ENCODE measurements around the gene RCBTB2. TPM values are rescaled to one million over a fixed set of nuclear protein-coding genes. Genes with fewer than 3 reads are reported as not detected.

Gene RCBTB2
- total and polyA plus RNA-seq, 7 experiments from 2014 or later, result 7.6 to 19.7 (median 11.5) TPM

DNA sequence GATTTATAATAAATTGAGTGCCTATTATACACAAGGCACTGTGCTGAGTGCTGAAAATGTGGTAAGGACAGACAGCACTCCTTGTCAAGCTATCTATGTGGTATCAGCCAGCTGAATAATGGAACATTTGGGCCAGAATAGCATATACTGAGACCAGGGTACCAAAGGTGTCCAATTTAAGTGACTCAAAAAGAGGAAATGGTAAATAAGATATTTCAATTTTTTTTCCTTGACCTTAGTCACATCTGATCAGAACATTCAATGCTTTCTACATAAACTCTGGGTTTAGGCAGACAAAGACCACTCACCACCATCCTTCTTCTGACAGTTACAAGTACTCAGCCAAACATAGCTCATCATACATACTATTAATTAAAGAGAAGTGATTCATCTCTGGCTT is 43.2 kb downstream of the RCBTB2 start:
- POLR2A ChIA-PET, result interaction anchor here (0.5 to 2.5 kb wide), 5 partner anchors 18 to 82 kb away, joined by 3 to 16 read pairs (median 3); partner anchors contain the start of gene RCBTB2
- H3K27ac ChIP-seq (ENCODE audit: low read depth, low read length), result peak overlapping the region; percentile 5
- H3K27me3 ChIP-seq (ENCODE audit: control insufficient read depth in 2 of 2, insufficient read depth in 2 of 2, low read length in 2 of 2), result no peaks in the 10 kb centered on the region
- peaks cover 56 to 65% of the 10 kb centered on the region in 2 donors for H3K4me1 ChIP-seq (ENCODE audit: control insufficient read depth in 2 of 2, insufficient read depth in 2 of 2, low read length in 2 of 2)
- peak overlapping the region; percentile 73 for H3K4me3 ChIP-seq (ENCODE audit: low read length)
- DNase-seq (no peak), ATAC-seq (no peak)
- peaks cover 0 to 7% (median 0%) of the 10 kb centered on the region in 11 donors for H3K9me3 Mint-ChIP-seq
- H3K4me1 Mint-ChIP-seq, result peaks cover 20 to 58% (median 27%) of the 10 kb centered on the region in 7 donors
- H3K27ac Mint-ChIP-seq, result peak overlapping the region in 3 of 9 donors; percentile 21 to 86 (median 52)
- H3K36me3 Mint-ChIP-seq, result peaks cover 0 to 36% (median 19%) of the 10 kb centered on the region in 5 donors
- CTCF ChIA-PET, result no interaction called here
- H3K27me3 Mint-ChIP-seq, result no peaks in the 10 kb centered on the region
- no peaks in the 10 kb centered on the region for H3K9me3 ChIP-seq (ENCODE audit: control insufficient read depth in 2 of 3, low read length in 3 of 3)
- H3K4me3 Mint-ChIP-seq, result peak overlapping the region in 2 of 10 donors; percentile 24 to 38
- H3K36me3 ChIP-seq (ENCODE audit: control insufficient read depth in 2 of 3, insufficient read depth in 3 of 3, low read length in 3 of 3), result no peaks in the 10 kb centered on the region
- intact Hi-C loops (cut with micrococcal nuclease), result loop anchor here (2.0 to 10.0 kb wide), 4 partner anchors 41 to 455 kb away; partner anchors contain the start of genes NUDT15 (in 1 of the 2) and RB1 (in 1 of the 2)

DNA sequence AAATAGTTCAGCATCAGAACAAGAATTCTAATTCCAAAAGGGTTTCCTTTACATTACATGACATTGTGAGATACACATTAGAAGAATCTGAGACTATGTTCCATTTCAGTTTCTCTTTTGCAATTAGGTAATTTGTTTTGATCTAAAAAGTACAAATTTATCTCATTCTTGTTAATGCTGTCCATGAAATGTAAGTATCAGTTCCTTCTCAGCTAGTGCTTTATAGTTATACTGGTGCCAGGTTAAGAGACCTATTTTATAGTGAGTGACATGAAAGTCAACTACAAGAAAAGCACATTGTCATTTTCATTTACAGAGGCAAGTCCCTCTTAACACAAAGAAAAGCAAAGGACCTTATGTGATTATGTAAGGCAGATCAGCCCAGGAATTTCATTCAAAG is 43.9 kb downstream of the RCBTB2 start:
- no peak for DNase-seq
- Histone ChIP-seq H3K27ac (ENCODE audit: low read depth, low read length) (peak overlapping the region; percentile 35), H3K27me3 (ENCODE audit: control insufficient read depth in 2 of 2, insufficient read depth in 2 of 2, low read length in 2 of 2) (no peaks in the 10 kb centered on the region), H3K4me1 (ENCODE audit: control insufficient read depth in 2 of 2, insufficient read depth in 2 of 2, low read length in 2 of 2) (peaks cover 53 to 59% of the 10 kb centered on the region in 2 donors), H3K9me3 (ENCODE audit: control insufficient read depth in 2 of 3, low read length in 3 of 3) (no peaks in the 10 kb centered on the region), H3K4me3 (ENCODE audit: low read length) (no peak overlapping the region), H3K36me3 (ENCODE audit: control insufficient read depth in 2 of 3, insufficient read depth in 3 of 3, low read length in 3 of 3) (no peaks in the 10 kb centered on the region)
- POLR2A ChIA-PET, result interaction anchor here (0.5 to 2.5 kb wide), 5 partner anchors 18 to 91 kb away, joined by 3 to 16 read pairs (median 4); partner anchors contain the start of gene RCBTB2
- H3K27ac Mint-ChIP-seq, result peak overlapping the region in 5 of 9 donors; percentile 60 to 86 (median 76)
- H3K9me3 Mint-ChIP-seq, result peaks cover 0 to 7% (median 0%) of the 10 kb centered on the region in 11 donors
- H3K27me3 Mint-ChIP-seq, result no peaks in the 10 kb centered on the region
- peak overlapping the region in 8 of 10 donors; percentile 37 to 77 (median 62) for H3K4me3 Mint-ChIP-seq
- intact Hi-C loops (cut with micrococcal nuclease), result loop anchor here in 1 of 2 donors (5.0 kb wide), 1 partner anchor 278 kb away; no protein-coding TSS in a partner anchor
- CTCF ChIA-PET, result no interaction called here
- ATAC-seq, result no peak
- peaks cover 19 to 59% (median 28%) of the 10 kb centered on the region in 7 donors for H3K4me1 Mint-ChIP-seq
- peaks cover 0 to 36% (median 19%) of the 10 kb centered on the region in 5 donors for H3K36me3 Mint-ChIP-seq

DNA sequence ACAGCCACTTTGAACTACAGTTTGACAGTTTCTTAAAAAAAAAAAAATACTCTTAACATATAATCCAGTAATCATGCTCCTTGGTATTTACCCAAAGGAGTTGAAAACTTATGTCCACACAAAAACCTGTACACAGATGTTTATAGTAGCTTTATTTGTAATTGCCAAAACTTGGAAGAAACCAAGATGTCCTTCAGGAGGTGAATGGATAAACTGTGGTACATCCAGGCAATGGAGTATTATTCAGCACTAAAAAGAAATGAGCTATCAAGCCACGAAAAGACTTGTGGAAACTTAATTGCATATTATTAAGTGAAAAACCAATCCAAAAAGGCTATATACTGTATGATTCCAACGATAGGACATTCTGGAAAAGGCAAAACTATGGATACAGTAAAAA is 44.9 kb downstream of the RCBTB2 start:
- ATAC-seq (no peak), DNase-seq (no peak)
- Histone ChIP-seq H3K4me3 (ENCODE audit: low read length) (peak overlapping the region; percentile 0), H3K27ac (ENCODE audit: low read depth, low read length) (no peak overlapping the region), H3K36me3 (ENCODE audit: control insufficient read depth in 2 of 3, insufficient read depth in 3 of 3, low read length in 3 of 3) (no peaks in the 10 kb centered on the region), H3K27me3 (ENCODE audit: control insufficient read depth in 2 of 2, insufficient read depth in 2 of 2, low read length in 2 of 2) (no peaks in the 10 kb centered on the region), H3K9me3 (ENCODE audit: control insufficient read depth in 2 of 3, low read length in 3 of 3) (no peaks in the 10 kb centered on the region), H3K4me1 (ENCODE audit: control insufficient read depth in 2 of 2, insufficient read depth in 2 of 2, low read length in 2 of 2) (peaks cover 43 to 48% of the 10 kb centered on the region in 2 donors)
- peaks cover 0 to 41% (median 20%) of the 10 kb centered on the region in 5 donors for H3K36me3 Mint-ChIP-seq
- peak overlapping the region in 5 of 10 donors; percentile 23 to 68 (median 32) for H3K4me3 Mint-ChIP-seq
- ChIA-PET POLR2A (interaction anchor here (0.7 to 2.5 kb wide), 3 partner anchors 44 to 92 kb away, joined by 4 to 16 read pairs (median 6); partner anchors contain the start of gene RCBTB2), CTCF (interaction anchor here (0.6 kb wide), 1 partner anchor 47 kb away, joined by 3 read pairs; no protein-coding TSS in a partner anchor)
- peak overlapping the region in 4 of 9 donors; percentile 32 to 71 (median 50) for H3K27ac Mint-ChIP-seq
- H3K4me1 Mint-ChIP-seq, result peaks cover 19 to 59% (median 29%) of the 10 kb centered on the region in 7 donors
- H3K27me3 Mint-ChIP-seq, result no peaks in the 10 kb centered on the region
- intact Hi-C loops (cut with micrococcal nuclease), result loop anchor here in 1 of 2 donors (5.0 kb wide), 1 partner anchor 279 kb away; no protein-coding TSS in a partner anchor
- H3K9me3 Mint-ChIP-seq, result peaks cover 0 to 7% (median 0%) of the 10 kb centered on the region in 11 donors

DNA sequence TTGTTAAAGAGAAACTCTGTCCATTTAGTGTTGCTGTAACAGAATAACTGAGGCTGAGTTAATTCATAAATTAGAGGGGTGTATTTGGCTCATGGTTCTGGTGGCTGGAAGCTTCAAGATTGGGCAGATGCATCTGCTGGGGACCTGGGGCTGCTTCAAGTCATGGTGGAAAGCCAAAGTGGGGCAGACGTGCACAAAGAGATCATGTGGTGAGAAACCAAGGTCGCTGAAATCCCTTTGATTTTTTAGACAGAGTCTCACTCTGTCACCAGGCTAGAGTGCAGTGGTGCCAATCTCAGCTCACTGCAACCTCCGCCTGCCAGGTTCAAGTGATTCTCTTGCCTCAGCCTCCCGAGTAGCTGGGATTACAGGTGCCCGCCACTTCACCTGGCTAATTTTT is 46.0 kb downstream of the RCBTB2 start:
- DNase-seq, result no peak
- ATAC-seq, result no peak
- Histone ChIP-seq H3K27ac (ENCODE audit: low read depth, low read length) (no peak overlapping the region), H3K4me1 (ENCODE audit: control insufficient read depth in 2 of 2, insufficient read depth in 2 of 2, low read length in 2 of 2) (peaks cover 35 to 41% of the 10 kb centered on the region in 2 donors), H3K36me3 (ENCODE audit: control insufficient read depth in 2 of 3, insufficient read depth in 3 of 3, low read length in 3 of 3) (no peaks in the 10 kb centered on the region), H3K9me3 (ENCODE audit: control insufficient read depth in 2 of 3, low read length in 3 of 3) (no peaks in the 10 kb centered on the region), H3K4me3 (ENCODE audit: low read length) (no peak overlapping the region), H3K27me3 (ENCODE audit: control insufficient read depth in 2 of 2, insufficient read depth in 2 of 2, low read length in 2 of 2) (no peaks in the 10 kb centered on the region)
- POLR2A ChIA-PET, result interaction anchor here (1.1 kb wide), 1 partner anchor 46 kb away, joined by 5 read pairs; the partner anchor contains the start of gene RCBTB2
- Mint-ChIP-seq H3K36me3 (peaks cover 0 to 49% (median 24%) of the 10 kb centered on the region in 5 donors), H3K4me1 (peaks cover 19 to 67% (median 35%) of the 10 kb centered on the region in 7 donors), H3K4me3 (peak overlapping the region in 3 of 10 donors; percentile 6 to 34 (median 28)), H3K27me3 (no peaks in the 10 kb centered on the region), H3K9me3 (peaks cover 0 to 7% (median 0%) of the 10 kb centered on the region in 11 donors), H3K27ac (peak overlapping the region in 5 of 9 donors; percentile 31 to 78 (median 68))
- intact Hi-C loops (cut with micrococcal nuclease), result loop anchor here in 1 of 2 donors (5.0 kb wide), 1 partner anchor 280 kb away; no protein-coding TSS in a partner anchor
- CTCF ChIA-PET, result interaction anchor here (0.7 to 1.1 kb wide), 2 partner anchors 20 to 70 kb away, joined by 3 to 4 read pairs; no protein-coding TSS in a partner anchor

DNA sequence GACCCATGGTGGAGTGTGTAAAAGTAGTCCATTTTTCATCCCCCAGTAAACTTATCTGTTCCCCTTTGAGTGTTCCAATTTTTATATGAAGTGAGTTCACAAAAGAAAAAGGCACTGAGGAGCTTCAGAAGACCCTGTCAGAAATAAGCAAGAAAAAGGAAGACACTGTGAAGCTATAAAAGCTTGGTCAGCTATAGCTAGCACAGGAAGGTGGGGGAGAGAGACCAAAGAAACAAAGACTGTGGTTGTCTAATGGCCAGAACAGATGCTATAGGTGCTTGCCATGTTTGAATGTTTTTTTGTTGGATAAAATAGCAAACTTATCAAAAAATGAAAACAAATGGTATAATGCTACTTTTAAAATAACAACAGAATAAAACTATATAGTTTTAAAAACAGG is 46.5 kb downstream of the RCBTB2 start:
- Mint-ChIP-seq H3K27me3 (no peaks in the 10 kb centered on the region), H3K4me3 (peak overlapping the region in 4 of 10 donors; percentile 13 to 59 (median 31)), H3K4me1 (peaks cover 19 to 67% (median 35%) of the 10 kb centered on the region in 7 donors), H3K36me3 (peaks cover 0 to 48% (median 24%) of the 10 kb centered on the region in 5 donors), H3K9me3 (peaks cover 0 to 7% (median 0%) of the 10 kb centered on the region in 11 donors), H3K27ac (peak overlapping the region in 6 of 9 donors; percentile 10 to 78 (median 64))
- Histone ChIP-seq H3K9me3 (ENCODE audit: control insufficient read depth in 2 of 3, low read length in 3 of 3) (no peaks in the 10 kb centered on the region), H3K27me3 (ENCODE audit: control insufficient read depth in 2 of 2, insufficient read depth in 2 of 2, low read length in 2 of 2) (no peaks in the 10 kb centered on the region), H3K4me3 (ENCODE audit: low read length) (no peak overlapping the region), H3K4me1 (ENCODE audit: control insufficient read depth in 2 of 2, insufficient read depth in 2 of 2, low read length in 2 of 2) (peaks cover 30 to 36% of the 10 kb centered on the region in 2 donors), H3K36me3 (ENCODE audit: control insufficient read depth in 2 of 3, insufficient read depth in 3 of 3, low read length in 3 of 3) (no peaks in the 10 kb centered on the region), H3K27ac (ENCODE audit: low read depth, low read length) (no peak overlapping the region)
- DNase-seq, result no peak
- ChIA-PET CTCF (interaction anchor here (0.7 to 1.1 kb wide), 3 partner anchors 21 to 152 kb away, joined by 3 to 5 read pairs (median 4); no protein-coding TSS in a partner anchor), POLR2A (interaction anchor here (1.1 kb wide), 1 partner anchor 46 kb away, joined by 5 read pairs; the partner anchor contains the start of gene RCBTB2)
- ATAC-seq, result no peak
- intact Hi-C loops (cut with micrococcal nuclease), result loop anchor here in 1 of 2 donors (5.0 kb wide), 1 partner anchor 281 kb away; no protein-coding TSS in a partner anchor

DNA sequence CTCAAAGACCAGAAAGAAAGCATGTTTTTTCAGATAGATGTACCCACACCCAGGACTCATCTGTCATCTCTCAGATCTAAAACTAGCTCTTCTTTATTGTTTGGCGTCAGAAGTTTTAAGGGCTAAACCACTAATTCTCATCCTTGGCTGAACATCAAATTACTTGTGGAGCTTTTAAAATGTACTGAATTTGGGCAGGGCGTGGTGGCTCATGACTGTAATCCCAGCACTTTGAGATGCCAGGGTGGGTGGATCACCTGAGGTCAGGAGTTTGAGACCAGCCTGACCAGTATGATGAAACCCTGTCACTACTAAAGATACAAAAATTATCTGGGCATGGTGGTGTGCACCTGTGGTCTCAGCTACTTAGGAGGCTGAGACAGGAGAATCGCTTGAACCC is 47.4 kb downstream of the RCBTB2 start:
- no peak overlapping the region for H3K4me3 ChIP-seq (ENCODE audit: low read length)
- no peak overlapping the region for H3K4me3 Mint-ChIP-seq
- H3K4me1 ChIP-seq (ENCODE audit: control insufficient read depth in 2 of 2, insufficient read depth in 2 of 2, low read length in 2 of 2), result peaks cover 23 to 33% of the 10 kb centered on the region in 2 donors
- no peaks in the 10 kb centered on the region for H3K36me3 ChIP-seq (ENCODE audit: control insufficient read depth in 2 of 3, insufficient read depth in 3 of 3, low read length in 3 of 3)
- intact Hi-C loops (cut with micrococcal nuclease), result loop anchor here in 1 of 2 donors (5.0 kb wide), 1 partner anchor 282 kb away; no protein-coding TSS in a partner anchor
- H3K9me3 Mint-ChIP-seq, result peaks cover 0 to 7% (median 0%) of the 10 kb centered on the region in 11 donors
- H3K9me3 ChIP-seq (ENCODE audit: control insufficient read depth in 2 of 3, low read length in 3 of 3), result no peaks in the 10 kb centered on the region
- H3K4me1 Mint-ChIP-seq, result peaks cover 19 to 61% (median 35%) of the 10 kb centered on the region in 7 donors
- peaks cover 0 to 47% (median 24%) of the 10 kb centered on the region in 5 donors for H3K36me3 Mint-ChIP-seq
- no peaks in the 10 kb centered on the region for H3K27me3 Mint-ChIP-seq
- DNase-seq (no peak), ATAC-seq (no peak)
- ChIA-PET POLR2A (interaction anchor here (0.9 to 1.9 kb wide), 3 partner anchors 20 to 73 kb away, joined by 3 to 6 read pairs (median 5); partner anchors contain the start of genes LPAR6 and RCBTB2), CTCF (interaction anchor here (0.7 to 0.8 kb wide), 2 partner anchors 151 to 1881 kb away, joined by 5 to 6 read pairs; no protein-coding TSS in a partner anchor)
- H3K27ac ChIP-seq (ENCODE audit: low read depth, low read length), result no peak overlapping the region
- peak overlapping the region in 3 of 9 donors; percentile 11 to 31 (median 24) for H3K27ac Mint-ChIP-seq
- H3K27me3 ChIP-seq (ENCODE audit: control insufficient read depth in 2 of 2, insufficient read depth in 2 of 2, low read length in 2 of 2), result no peaks in the 10 kb centered on the region
